SK-MEL-5 (cell line): ENCODE data around the gene SMC3. TPM values are rescaled to one million over a fixed set of nuclear protein-coding genes. Genes with fewer than 3 reads are reported as not detected.
"Not testable (repeated sequence)": the region's sequence is repeated elsewhere in the genome, so short reads cannot be mapped to it uniquely, and the experiment has no call there.

Experiments used
- DNase-seq: peaks from one replicate; pipeline ENCODE4 v3.0.0-alpha.2; 2016; ENCODE audit warnings: low read depth, low spot score
- in situ Hi-C: cut with HindIII; loops from 2 replicates; pipeline ENCODE4 v1.10.0; 2016; ENCODE audit warnings: low sequenced_read_pairs, high pct_unique_total_duplicates, low pct_unique_long_range_greater_than_20kb
- total RNA-seq: library from RNA; depleted of rRNA; stranded (reverse); fragments of >200 nt; shearing (Covaris generic); gene quantifications from 2 replicates; pipeline ENCODE4 v1.2.3, GENCODE V29; 2014

Gene SMC3
- total RNA-seq, 1 experiment from 2014 or later, result 29.5 TPM

DNA sequence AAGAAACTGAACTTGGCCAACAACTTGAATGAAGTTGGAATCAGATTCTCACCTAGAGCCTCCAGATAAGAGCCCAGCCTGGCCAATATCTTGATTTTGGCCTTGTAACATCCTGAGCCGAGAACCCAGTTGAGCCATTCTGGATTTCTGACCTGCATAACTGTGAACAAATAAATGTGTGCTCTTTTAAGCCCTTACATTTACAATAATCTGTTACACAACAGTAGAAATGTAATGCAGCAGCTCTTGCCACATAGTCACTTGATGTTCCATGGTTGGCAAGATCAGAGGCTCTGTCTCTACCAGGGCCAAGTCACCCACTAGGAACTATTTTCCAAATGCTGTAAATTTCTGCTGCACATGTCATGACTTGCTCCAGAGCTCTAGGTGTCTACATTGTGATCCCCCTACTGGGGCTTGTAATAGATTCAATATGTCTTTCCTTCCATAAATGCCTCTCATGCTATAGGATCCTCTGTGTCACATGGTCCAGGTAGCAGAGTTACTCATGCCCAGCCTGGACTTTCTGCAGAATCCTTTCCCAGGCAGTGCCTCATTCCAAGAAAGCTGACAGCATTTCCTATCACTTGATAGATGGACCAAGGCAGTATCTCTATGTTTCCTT, 65.2 kb downstream of the SMC3 start:
- in situ Hi-C loops, result no loop called here
- no peak for DNase-seq

GRCh38 chr10:110634527-110635209, 67.2 kb downstream of the SMC3 start:
- in situ Hi-C loops, result no loop called here
- DNase-seq, result peak; percentile 28

DNA sequence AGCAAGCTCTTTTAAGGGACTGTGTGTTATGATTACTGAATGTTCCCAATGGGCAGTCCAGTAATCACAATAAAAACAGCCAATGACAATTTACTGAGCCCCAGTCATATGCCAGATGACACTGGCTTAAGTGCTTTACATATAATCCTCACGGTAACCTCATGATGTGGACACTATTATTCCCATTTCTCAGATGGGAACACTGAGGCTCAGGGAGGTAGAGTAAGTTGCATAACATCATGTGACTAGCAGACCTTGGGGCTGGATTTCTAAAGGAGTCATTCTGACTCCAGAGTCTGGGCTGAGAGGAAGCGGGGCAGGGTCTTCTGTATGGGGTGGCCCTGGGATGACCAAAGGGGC, 69.1 kb downstream of the SMC3 start:
- no peak for DNase-seq
- in situ Hi-C loops, result no loop called here

DNA sequence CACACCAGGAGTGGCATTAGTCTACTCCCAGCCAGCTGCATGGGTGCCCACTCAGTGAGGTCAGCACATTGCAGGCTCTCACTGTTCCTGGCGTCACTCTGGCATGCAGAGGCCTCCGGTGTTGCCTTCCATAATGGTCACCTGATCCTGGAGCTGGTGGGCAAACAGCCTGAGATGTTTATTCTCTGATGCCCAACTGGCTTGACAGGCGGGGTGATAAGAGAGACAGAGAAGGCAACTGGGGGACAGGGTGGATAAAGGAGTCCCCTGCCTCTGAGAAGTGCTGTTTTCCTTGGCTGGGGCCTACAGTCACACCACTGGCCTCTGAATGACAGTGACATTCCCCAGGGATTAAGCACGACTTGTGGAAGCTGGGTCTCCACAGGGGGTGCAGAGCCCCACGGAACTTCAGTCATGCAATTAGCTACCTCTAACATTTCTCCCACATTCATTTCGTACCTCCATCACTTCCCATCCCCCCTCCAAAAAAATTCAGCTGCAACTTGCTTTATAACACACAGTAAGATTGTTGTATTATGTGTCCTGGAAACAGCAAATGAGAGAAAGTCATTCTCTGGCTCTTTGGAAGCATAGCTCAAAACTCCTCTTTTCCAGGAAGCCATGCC, 69.5 kb downstream of the SMC3 start:
- in situ Hi-C loops, result no loop called here
- DNase-seq, result no peak

GRCh38 chr10:110637558-110638053, 70.1 kb downstream of the SMC3 start:
- no peak for DNase-seq
- in situ Hi-C loops, result no loop called here

DNA sequence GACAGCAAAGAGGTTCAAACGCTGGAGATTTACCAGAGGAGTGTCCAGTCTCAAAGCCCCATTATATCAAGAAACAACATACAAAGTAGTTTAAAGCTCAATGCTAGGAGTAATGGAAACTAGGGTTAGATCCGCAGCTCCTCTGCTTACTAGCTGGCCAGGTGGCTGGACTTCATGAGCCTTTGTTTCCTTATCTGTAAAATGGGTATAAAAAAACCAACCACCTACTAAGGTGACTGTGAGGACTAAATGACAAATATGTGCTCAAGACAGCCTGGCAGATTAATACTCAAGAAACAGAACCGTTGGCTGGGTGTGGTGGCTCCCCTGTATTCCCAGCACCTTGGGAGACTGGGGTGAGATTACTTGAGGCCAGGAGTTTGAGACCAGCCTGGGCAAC, 70.8 kb downstream of the SMC3 start:
- in situ Hi-C loops, result no loop called here
- no peak for DNase-seq

DNA sequence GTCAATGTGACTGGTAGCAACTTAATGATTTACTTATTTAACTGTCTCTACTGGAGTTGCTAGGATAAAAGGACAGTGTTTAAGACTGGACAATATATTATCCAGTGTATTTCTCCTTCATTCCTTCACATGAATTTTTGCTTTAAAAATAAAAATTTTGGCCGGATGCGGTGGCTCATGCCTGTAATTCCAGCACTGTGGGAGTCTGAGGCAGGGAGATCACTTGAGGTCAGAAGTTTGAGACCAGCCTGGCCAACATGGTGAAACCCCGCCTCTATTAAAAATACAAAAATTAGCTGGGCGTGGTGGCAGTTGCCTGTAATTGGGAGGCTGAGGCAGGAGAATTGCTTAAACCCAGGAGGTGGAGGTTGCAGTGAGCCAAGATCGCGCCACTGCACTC, 71.6 kb downstream of the SMC3 start:
- in situ Hi-C loops, DNase-seq: not testable (repeated sequence)

DNA sequence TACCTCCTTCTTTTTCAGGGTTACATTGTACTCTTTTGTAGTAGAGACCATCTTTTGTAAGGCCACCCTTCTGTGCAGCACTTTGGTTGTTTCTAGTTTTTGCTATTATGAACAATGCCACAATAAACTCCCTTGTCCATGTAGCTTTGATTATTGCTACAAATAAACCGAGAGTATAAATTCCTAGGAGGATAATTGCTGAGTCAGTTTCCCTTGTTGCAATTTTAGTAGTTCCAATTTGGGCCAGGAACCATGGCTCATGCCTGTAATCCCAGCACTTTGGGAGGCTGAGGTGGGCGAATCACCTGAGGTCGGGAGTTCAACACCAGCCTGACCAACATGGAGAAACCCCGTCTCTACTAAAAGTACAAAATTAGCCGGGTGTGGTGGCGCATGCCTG, 72.4 kb downstream of the SMC3 start:
- DNase-seq, in situ Hi-C loops: not testable (repeated sequence)

DNA sequence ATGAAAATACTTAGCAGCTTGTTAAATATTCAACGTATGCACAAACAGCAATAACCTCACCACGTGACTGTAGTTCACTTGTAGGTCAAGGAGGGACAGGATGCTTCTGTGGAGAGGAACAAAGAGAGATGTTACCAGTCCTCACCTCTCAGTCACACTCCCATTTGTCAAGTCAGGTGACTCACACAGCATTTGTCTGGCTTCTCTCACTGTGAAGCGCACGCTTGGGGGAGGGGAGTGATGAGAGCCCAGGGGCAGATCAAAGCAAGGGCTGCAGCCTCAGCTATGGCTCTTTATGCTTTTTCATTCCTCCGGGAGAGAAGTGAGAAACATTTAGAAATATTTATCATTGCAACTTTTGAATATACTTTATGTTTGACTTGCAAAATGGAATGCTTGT, 73.8 kb downstream of the SMC3 start:
- peak; percentile 59 for DNase-seq
- in situ Hi-C loops, result no loop called here

DNA sequence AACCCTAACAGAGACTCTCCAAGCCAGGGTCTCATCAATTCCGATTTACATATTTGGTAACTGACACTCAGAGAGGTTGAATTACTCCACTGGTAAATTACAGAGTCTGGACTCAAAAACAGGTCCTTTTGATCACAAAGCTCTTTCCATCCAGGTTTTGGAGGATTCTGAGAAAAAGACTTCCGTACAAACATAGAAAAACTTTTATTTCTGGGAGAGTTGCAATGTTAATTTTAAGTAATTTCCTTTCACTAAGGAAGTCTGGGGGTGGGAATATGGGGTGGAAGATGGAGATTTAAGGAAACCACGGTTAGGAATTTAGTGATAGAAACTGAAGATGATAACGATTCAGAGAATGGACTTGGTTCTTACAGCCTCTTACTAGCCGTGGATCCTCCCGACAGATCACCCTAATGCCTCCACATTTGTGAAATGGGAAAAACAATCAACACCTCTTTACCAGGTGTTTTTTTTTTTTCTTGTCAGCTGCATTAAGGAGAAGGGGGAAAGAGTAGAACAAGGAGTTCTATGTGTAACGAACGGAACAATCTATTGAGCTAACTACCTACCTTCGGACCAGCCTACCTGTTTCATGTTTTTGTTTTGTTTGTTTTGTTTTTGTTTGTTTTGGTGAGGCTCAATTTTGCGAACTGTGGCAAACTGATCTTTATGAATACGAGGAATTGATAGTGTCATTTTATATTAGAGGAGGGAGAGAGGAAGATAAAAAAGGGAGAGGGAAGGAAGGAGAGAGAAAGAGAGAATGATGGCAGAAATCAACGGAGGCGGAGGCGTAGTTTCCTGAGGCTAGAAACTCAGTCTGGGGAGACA, 74.9 kb downstream of the SMC3 start:
- in situ Hi-C loops, result no loop called here
- DNase-seq, result no peak

GRCh38 chr10:110643035-110643652, 75.6 kb downstream of the SMC3 start:
- in situ Hi-C loops, result no loop called here
- DNase-seq, result no peak

- in situ Hi-C loops, result no loop called here
- DNase-seq, result peak; percentile 22
These were observed 76.4 kb downstream of the SMC3 start, which contains the start of gene RBM20 for GRCh38 chr10:110643653-110644597. RBM20 (plus strand) TSS chr10:110644336; CDS start chr10:110644455, 119 bp downstream.

DNA sequence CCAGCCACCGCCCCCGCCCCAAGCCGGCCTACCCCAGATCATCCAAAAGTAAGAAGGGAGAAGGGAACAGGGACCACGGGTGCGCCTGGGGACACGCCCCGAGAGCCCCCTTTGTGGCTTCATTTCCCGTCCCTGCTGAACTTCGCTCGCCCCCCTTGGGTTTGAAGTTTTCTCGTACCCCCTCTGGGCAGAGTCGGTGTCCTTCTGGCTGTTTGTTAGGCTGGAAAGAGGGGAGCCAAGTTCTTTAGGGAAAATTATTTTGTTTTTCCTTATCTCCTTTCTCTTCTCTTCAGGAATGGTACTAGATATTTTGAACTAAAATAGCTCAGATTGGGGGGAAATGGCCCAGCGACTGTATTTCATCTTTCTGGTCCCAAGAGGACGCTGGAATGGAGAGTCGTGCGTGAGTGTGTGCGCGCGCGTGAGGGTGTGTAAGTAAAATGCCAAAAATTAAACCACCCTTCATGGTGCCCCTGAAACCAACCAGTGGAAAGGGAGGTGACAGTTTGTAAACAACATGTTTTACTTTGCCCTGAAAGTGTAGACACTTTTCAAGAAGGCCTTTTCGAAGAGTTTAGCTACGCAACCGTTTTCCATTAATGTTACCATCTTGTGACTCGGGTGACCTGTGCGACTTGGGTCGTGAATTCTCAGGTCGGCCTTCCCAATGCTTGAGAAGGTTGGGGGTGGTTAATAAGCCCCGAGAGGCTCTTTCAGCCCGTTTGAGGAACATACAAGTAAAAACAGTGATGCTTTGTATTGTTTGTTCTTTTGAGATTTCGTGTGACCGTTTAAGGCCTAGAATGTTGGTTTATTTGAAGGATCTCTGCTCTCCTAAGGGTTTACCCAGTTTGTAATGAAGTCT, 77.3 kb downstream of the SMC3 start:
- in situ Hi-C loops, result no loop called here
- DNase-seq, result no peak

DNA sequence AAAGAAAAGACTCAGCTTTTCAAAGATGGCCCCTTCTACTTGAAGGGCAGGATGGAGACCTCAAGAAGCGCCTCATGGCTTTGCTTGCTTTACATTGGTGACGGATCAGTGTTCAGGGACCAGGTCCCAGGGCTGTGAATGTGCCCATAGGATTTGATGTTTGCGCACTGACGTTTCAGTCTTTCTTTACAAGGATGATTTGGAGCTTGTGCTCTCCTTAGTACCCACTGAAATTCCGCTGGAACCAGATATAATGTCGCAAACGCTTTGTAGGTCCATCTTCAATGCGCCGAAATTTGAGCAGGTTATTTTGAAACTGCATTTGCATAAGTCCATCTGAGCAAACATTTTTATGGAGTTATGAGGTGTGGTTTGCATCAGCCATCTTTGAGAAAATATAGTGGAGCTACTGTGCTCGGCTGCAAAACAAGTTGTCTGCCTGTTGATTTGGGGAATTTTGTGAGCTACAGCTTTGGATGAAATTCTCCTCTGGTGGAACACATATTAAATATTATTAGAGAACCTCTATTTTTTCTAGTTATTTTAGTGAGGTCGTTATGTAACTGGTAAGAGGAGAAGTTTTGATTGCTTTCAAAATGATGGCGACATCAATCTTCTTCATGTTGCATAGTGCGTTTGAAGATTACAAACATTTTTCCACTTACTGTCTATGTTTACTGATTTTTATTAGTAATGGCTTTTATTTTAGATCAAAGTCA, 79.1 kb downstream of the SMC3 start:
- in situ Hi-C loops, result no loop called here
- DNase-seq, result no peak

DNA sequence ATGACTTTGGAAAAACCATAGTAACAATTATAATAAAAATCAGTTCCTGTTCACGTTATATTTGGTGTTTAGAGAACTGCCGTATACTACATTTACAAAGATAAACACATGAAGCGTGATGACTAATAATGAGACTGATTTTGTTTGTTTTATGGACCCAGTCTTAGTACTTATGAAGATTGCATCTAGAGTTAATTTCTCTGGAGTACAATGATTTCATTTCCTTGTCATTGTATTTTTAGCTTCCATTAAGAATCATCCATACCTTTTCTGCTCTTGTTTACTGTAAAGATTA, 79.6 kb downstream of the SMC3 start:
- in situ Hi-C loops, result no loop called here

More for the DNA sequence above, 79.6 kb downstream of the SMC3 start:
- DNase-seq, result no peak
